Measurements from ENCODE around the gene CNTNAP1. TPM values are rescaled to one million over a fixed set of nuclear protein-coding genes. Genes with fewer than 3 reads are reported as not detected.
A peak's percentile ranks its signal among the peaks of the same experiment; 100 is the strongest.

The CNTNAP1 gene
- total RNA-seq, 4 donors from 2014 or later: 6.3 to 21.0 (median 12.6) TPM

GRCh38 chr17:42748202-42748907 is 66.0 kb downstream of the CNTNAP1 start:
- Histone ChIP-seq H3K4me3 (no peak overlapping the region), H3K4me1 (peaks cover 5 to 70% (median 36%) of the 10 kb centered on the region in 4 donors), H3K36me3 (no peaks in the 10 kb centered on the region), H3K9me3 (no peaks in the 10 kb centered on the region), H3K27me3 (no peaks in the 10 kb centered on the region), H3K27ac (peak overlapping the region; percentile 33 to 86 (median 72))
- peak; percentile 56 to 81 for DNase-seq (ENCODE audit: low spot score in 2 of 2)
- 49 to 59% methylated on average over 7 of the region's 7 CpGs for WGBS, 2 donors
- TF ChIP-seq POLR2A (IDR thresholded peaks at IDR 0.05) (no peak), CTCF (IDR thresholded peaks at IDR 0.05) (no peak), EP300 (IDR thresholded peaks at IDR 0.05) (peak in 1 of 2 donors; percentile 61)

GRCh38 chr17:42748908-42749798 is 66.8 kb downstream of the CNTNAP1 start:
- H3K27ac ChIP-seq: peak overlapping the region; percentile 45 to 86 (median 70)
- no peaks in the 10 kb centered on the region for H3K9me3 ChIP-seq
- TF ChIP-seq EP300 (IDR thresholded peaks at IDR 0.05) (peak in 1 of 2 donors; percentile 25), CTCF (IDR thresholded peaks at IDR 0.05) (peak in 1 of 5 experiments; percentile 8), POLR2A (IDR thresholded peaks at IDR 0.05) (no peak)
- peaks cover 5 to 63% (median 31%) of the 10 kb centered on the region in 4 donors for H3K4me1 ChIP-seq
- peak; percentile 41 to 72 for DNase-seq (ENCODE audit: low spot score in 2 of 2)
- WGBS, 2 donors: 39 to 50% methylated on average over 11 of the region's 11 CpGs
- H3K36me3 ChIP-seq: no peaks in the 10 kb centered on the region
- H3K27me3 ChIP-seq: no peaks in the 10 kb centered on the region
- no peak overlapping the region for H3K4me3 ChIP-seq

Small RNA genes lying within 50 kb of the gene (small RNA-seq; reads per million reads assigned to genes)
- gene MIR6780A: 0.38 reads per million

Other genes starting within 250 kb of the CNTNAP1 start
- gene ATP6V0A1, start 223.7 kb upstream of the CNTNAP1 start, total RNA-seq: 100 to 1,000 TPM in 1 of 4 donors, 10 to 100 TPM in 3; 81.6 to 126 (median 96.6) TPM
- gene NAGLU, start 146.3 kb upstream of the CNTNAP1 start, total RNA-seq: 100 to 1,000 TPM in 1 of 4 donors, 10 to 100 TPM in 3; 52.3 to 115 (median 67.3) TPM
- 1 to 10 TPM in 3 of 4 donors, under 1 TPM in 1; 0.78 to 4.4 (median 3.7) TPM for gene HSD17B1, start 129.6 kb upstream of the CNTNAP1 start, total RNA-seq
- gene COASY, start 120.4 kb upstream of the CNTNAP1 start, total RNA-seq: 10 to 100 TPM; 22.9 to 33.9 (median 25.5) TPM
- gene MLX, start 115.4 kb upstream of the CNTNAP1 start, total RNA-seq: 10 to 100 TPM; 31.8 to 44.4 (median 39.1) TPM
- 1 to 10 TPM; 4.9 to 9.0 (median 7.4) TPM for gene PSMC3IP, start 104.8 kb upstream of the CNTNAP1 start, total RNA-seq
- 10 to 100 TPM; 43.1 to 61.8 (median 57.7) TPM for gene RETREG3, start 73.2 kb upstream of the CNTNAP1 start, total RNA-seq
- 10 to 100 TPM; 15.3 to 45.6 (median 21.6) TPM for gene TUBG1, start 72.8 kb upstream of the CNTNAP1 start, total RNA-seq
- gene TUBG2, start 23.2 kb upstream of the CNTNAP1 start, total RNA-seq: 10 to 100 TPM; 48.2 to 92.4 (median 77.6) TPM
- gene PLEKHH3, start 5.5 kb upstream of the CNTNAP1 start, total RNA-seq: 10 to 100 TPM; 32.4 to 57.7 (median 46.1) TPM
- gene CCR10, start 688 bp upstream of the CNTNAP1 start, total RNA-seq: 10 to 100 TPM in 1 of 4 donors, 1 to 10 TPM in 3; 3.7 to 11.1 (median 7.1) TPM
- 100 to 1,000 TPM in 2 of 4 donors, 10 to 100 TPM in 2; 73.8 to 128 (median 109) TPM for gene EZH1, start 62.5 kb downstream of the CNTNAP1 start, total RNA-seq
- 100 to 1,000 TPM in 1 of 4 donors, 10 to 100 TPM in 3; 32.6 to 113 (median 51.4) TPM for gene RAMP2, start 78.7 kb downstream of the CNTNAP1 start, total RNA-seq
- gene VPS25, start 90.9 kb downstream of the CNTNAP1 start, total RNA-seq: 10 to 100 TPM; 24.5 to 44.7 (median 38.2) TPM
- gene WNK4, start 98.1 kb downstream of the CNTNAP1 start, total RNA-seq: 10 to 100 TPM in 2 of 4 donors, 1 to 10 TPM in 2; 3.6 to 15.6 (median 9.1) TPM
- gene COA3, start 116.2 kb downstream of the CNTNAP1 start, total RNA-seq: 10 to 100 TPM; 58.2 to 91.7 (median 62.6) TPM
- under 1 TPM in 1 of 4 donors, not detected in 3; 0.22 TPM for gene CNTD1, start 116.3 kb downstream of the CNTNAP1 start, total RNA-seq
- gene BECN1, start 141.8 kb downstream of the CNTNAP1 start, total RNA-seq: 100 to 1,000 TPM in 1 of 4 donors, 10 to 100 TPM in 3; 76.7 to 104 (median 80.4) TPM
- gene PSME3, start 150.9 kb downstream of the CNTNAP1 start, total RNA-seq: 10 to 100 TPM; 42.2 to 86.7 (median 53.7) TPM
- 1 to 10 TPM; 2.0 to 3.3 (median 3.0) TPM for gene AOC2, start 162.0 kb downstream of the CNTNAP1 start, total RNA-seq
- gene AOC3, start 168.7 kb downstream of the CNTNAP1 start, total RNA-seq: 10 to 100 TPM; 49.0 to 74.1 (median 53.0) TPM
- gene G6PC1, start 218.3 kb downstream of the CNTNAP1 start, total RNA-seq: not detected